Hematopoietic multipotent progenitor cell treated with erythropoietin and hydrocortisone succinate and interleukin-3 and kit ligand, for 6 days (in vitro differentiated cells): ENCODE measurements around the gene RAPH1.
"Not testable (repeated sequence)": the region's sequence is repeated elsewhere in the genome, so short reads cannot be mapped to it uniquely, and the experiment has no call there.

Experiments
- DNase-seq: peaks from one replicate; pipeline ENCODE4 v3.0.0-alpha.2; 2015

Gene RAPH1

DNA sequence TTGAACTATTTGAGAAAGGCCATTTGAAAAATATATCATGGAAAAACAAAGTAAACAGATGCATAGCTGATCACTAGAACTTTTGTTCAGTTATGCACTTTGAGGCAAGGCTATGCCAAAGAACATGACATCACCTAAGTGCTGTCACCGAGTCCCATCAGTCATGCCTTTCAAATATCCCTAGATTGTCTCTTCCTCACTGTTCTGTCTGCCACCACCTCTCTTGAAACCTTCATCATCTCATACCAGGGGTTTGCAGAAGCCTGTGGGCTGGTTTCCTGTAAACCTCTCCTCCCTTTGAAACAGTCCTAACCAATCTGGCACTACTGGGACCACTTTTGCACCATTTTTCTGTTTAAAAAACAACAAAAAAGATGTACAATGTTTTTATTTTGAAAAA lies 12.3 kb upstream of the RAPH1 start:
- DNase-seq = no peak

DNA sequence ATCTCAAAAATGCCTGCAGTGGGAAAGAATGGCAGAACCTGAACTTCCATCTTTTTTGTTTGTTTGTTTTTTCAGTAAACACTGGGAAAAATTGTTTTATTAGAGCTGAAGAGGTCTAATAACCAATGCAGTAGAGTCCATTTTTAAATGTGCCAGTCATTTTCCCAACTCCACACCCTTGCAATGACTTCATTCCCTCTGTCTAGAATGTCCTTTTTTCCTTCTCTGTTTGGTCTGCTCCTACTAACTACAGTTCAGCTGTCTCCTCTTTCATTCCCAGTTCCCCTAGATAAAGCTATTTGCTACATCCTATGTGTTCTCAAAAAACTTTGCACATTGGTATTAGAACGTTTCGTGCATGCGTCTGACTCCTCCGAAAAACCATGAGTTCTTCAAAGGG lies 9.3 kb upstream of the RAPH1 start:
- DNase-seq = no peak

DNA sequence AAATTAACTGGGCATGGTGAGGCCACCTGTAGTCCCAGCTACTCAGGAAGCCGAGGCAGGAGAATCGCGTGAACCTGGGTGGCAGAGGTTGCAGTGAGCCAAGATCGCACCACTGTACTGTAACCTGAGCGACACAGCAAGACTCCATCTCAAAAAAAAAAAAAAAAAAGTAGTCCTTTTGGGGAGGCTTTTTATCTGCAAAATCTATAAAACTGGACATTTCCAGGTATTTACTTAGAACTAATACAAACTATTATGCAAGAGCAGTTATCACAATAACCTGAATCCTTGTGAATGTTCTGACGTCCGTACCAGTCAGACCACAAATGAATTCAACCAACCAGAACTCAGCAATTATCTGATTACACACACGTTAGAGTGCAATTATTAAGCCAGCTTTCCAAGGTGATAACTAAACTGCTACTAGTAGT lies 8.8 kb upstream of the RAPH1 start:
- no peak for DNase-seq

DNA sequence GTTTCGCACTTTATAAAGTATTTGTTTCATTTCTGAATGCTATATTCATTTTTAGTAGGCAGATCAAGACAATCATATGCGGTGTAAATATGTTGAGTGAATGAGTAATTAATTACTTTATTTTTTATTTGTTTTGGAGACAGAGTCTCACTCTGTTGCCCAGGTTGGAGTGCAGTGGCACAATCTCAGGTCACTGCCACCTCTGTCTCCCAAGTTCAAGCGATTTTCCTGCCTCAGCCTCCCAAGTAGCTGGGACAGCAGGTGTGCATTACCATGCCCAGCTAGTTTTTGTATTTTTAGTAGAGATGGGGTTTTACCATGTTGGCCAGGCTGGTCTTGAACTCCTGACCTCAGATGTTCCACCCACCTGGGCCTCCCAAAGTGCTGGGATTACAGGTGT lies 5.5 kb upstream of the RAPH1 start:
- DNase-seq = not testable (repeated sequence)

DNA sequence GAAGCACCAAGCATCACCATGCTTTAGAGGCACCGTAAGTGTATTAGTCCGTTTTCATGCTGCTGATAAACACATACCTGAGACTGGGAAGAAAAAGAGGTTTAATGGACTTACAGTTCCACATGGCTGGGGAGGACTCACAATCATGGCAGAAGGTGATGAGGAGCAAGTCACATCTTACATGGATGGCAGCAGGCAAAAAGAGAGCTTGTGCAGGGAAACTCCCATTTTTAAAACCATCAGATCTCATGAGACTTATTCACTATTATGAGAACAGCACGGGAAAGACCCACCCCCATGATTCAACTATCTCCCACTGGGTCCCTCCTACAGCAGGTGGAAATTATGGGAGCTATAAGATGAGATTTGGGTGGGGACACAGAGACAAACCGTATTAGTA lies 3.1 kb upstream of the RAPH1 start:
- DNase-seq = not testable (repeated sequence)

DNA sequence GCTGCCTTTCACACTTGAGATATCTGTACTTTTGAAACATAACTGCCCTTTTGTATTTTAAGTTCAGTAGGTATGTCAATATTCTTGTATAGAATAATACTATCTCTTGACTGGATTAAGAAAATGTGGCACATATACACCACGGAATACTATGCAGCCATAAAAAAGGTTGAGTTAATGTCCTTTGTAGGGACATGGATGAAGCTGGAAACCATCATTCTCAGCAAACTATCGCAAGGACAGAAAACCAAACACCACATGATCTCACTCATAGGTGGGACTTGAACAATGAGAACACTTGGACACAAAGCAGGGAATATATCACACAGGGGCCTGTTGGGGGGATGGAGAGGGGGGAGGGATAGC lies 1.5 kb upstream of the RAPH1 start:
- not testable (repeated sequence) for DNase-seq

DNA sequence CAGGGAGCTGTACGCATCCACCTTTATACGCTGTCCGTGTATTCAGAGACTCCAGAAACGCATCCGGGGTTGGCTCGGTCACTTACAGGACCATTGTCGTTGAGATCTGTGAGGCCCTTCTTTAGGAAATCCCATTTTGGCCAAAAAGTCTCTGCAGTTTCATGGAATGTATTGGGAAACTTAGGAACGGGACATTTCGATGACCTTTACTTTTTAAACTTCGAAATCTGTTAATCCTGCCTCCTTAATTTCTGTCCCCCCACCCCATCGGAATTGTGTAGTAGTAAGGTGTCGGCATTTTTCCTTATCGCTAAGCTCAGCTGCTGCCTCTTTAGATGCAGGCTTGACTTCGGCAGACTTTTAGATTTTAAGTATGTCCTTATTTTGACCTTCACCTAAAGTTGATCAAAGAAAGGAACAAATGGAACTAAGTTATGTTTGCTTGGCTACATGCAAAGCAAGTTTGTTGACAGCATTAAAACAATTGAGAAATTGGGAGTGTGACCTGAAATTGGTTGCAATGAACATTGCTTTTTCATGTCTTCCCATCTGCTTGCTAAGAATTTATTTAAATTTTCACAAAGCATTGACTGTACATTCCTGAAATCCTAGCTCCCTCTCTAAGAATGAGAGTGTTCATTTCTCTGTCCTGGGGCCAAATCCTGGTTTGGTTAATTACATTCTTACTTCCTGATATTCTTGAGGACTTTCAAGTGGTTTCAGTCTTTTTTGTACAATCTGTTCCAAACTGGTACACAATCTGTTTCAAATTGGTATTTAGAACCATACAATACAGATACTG lies 884 bp upstream of the RAPH1 start:
- peak; percentile 25 for DNase-seq

DNA sequence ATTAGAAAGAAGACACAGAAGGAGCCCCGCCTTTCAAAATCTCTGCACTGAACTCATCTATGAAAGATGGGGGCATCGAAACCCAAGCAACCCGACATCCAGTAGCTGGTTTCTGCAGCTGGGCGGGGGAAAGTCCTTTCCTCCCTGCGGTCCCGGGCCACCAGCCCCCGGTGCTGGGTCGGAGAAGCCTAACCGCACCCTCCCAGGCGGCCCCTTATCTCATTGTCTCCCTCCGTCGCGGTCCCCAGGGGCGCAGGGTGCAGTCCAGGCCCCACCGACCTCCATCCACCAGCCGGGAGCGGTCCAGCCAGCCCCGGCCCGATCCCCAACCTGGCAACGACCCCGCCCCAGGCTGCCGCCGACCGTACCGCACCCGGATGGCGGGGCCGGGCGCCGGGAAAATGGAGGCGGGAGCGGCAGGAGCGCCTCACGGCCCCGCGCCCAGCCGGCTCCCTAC lies 452 bp downstream of the RAPH1 start:
- peak; percentile 35 for DNase-seq

DNA sequence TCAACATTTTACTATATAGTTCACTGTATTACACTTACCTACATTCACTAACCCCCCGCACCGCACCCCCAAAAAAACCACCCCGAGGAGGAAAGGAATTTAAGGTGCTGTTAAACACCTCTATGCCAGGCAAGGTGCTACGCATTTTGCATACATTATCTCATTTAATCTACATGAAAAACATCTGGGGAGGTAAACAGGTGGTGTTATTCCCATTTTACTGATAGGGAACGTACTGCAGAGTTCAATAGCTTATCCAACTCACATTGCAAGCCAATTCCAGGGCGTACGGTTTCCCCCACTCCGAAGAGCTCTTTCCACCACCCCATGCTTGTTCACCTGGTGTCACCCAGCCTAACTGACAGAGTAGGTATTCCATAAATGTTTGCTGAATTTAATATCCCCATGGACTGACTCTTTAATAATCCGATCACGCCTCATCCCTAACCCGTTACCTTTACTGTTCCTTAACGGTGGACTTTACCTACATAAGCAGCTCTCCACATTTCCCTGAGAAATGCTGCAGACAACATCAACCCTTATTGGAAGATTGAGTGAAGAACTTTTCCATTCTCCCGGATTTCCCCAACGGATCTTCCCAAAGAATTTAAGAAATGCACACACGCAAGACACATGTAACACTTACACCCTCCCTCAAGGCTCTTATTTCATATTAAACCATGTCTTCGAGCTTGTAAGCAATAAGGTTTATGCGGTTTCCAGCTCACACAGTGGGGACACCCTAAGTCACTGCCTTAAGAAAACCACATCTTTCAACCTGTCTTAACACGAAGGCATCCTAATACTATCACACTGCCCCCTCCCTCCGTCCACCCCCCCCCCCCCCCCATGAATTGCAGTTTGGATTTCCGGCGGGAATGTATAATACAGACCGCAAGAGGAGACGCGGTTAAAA lies 1.2 kb downstream of the RAPH1 start:
- DNase-seq = peak; percentile 24

DNA sequence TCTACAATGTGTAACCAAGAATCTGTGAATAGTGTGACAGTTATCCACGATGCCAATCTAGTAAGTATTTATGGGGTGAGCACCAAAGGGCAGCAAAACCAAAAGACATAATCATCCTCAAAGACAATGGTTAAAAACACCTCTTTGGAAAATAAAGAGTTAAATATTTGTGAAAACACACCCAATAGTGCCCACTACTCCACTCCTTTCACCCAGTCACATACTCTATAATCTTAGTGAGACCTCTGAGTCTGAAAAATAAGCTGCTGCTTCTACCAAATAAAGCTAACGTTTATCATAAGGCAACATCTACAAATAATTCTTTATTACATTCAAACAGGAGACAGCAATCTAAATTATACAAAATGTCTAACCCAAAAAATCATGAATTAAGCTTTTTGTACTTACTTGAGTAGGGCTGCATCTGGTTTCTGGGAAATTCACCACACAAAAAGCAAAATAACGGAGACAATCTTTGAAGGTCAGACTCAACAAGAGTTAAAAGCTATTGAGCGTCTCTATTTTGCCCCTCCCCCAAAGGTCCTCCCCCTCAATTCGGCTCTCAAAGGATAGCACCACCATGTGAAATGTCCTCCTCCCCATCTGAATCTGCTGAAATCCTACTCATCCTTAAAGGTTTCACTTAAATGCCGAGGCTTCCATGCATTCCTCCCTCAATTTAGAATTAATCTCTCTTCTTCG lies 2.0 kb downstream of the RAPH1 start:
- DNase-seq = no peak

DNA sequence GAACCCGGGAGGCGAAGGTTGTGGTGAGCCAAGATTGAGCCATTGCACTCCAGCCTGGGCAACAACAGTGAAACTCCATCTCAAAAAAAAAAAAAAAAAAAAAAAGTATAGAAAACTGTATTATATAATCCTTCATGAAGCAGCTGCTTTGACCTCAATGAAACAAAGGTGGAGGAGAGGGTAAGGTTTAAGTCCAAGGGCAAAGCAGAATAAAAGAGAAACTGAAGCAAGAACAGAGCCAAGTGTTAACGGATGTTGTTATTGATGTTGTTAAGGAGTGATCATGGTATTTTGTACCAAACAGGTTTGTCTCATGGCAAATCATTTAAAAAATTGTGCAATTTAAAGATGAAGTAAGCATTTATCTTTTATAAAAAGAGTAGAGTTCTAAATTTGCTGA lies 7.4 kb downstream of the RAPH1 start:
- DNase-seq = no peak

DNA sequence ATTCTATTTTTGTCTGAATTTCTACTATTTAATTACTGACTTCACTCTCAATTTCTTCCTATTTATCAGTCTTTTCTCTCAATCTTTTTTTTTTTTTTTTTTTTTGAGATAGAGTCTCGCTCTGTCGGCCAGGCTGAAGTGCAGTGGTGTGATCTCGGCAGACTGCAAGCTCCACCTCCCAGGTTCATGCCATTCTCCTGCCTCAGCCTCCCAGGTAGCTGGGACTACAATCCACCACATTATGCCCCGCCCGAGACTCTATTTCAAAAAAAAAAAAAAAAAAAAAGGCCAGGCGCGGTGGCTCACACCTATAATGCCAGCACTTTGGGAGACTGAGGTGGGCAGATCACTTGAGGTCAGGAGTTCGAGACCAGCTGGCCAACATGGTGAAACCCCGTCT lies 21.8 kb downstream of the RAPH1 start:
- DNase-seq = not testable (repeated sequence)

DNA sequence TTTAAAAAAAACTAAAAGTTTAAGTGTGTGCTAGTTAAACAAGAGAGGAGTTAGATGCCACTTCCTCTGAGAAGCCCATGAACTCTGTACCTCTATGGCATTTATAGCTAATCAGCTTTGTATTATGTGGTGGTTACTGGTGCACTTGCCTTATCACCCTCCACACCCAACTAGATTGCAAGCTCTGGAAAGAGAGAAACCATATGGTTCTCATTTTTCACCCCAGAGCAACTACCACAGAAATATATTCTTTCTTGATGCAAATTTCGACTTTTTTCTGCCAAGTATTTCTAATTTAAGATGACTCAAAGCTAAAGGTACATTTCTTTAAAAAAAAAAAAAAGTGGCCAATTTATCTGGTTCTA lies 24.2 kb downstream of the RAPH1 start:
- DNase-seq = peak; percentile 72

DNA sequence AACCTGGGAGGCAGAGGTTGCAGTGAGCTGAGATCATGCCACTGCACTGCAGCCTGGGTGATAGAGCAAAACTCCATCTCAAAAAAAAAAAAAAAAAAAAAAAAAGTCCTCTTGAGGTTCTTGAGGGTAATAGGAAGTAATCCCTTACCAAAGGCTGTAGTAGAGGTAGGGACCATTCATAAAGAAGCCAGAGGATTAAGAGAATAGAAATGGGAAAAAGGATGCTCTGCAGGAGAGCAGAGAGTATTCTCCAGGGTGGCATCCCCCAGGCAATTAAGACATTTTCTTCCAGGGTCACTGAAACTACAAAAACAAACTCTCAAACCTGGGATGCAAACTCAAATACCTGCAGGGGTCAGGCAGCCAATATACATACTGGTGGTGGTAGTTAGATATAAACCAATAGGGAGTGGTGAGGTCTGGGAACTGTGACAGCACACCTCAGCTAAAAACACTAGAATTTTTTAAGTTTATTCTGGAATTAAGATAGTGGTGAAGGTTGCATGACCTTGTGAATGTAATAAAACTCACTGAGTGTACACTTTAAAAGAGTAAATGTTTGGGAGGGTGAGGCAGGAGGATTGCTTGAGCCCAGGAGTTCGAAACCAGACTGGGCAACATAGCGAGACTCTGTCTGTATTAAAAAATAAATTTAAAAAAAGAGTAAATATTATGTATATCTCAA lies 24.7 kb downstream of the RAPH1 start:
- DNase-seq = no peak

DNA sequence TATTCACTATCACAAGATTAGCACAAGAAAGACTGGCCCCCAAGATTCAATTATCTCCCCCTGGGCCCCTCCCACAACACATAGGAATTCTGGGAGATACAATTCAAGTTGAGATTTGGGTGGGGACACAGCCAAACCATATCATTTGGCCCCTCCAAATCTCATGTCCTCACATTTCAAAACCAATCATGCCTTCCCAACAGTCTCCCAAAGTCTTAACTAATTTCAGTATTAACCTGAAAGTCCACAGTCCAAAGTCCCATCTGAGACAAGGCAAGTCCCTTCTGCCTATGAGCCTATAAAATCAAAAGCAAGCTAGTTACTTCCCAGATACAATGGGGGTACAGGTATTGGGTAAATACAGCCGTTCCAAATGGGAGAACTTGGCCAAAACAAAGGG lies 31.6 kb downstream of the RAPH1 start:
- not testable (repeated sequence) for DNase-seq

DNA sequence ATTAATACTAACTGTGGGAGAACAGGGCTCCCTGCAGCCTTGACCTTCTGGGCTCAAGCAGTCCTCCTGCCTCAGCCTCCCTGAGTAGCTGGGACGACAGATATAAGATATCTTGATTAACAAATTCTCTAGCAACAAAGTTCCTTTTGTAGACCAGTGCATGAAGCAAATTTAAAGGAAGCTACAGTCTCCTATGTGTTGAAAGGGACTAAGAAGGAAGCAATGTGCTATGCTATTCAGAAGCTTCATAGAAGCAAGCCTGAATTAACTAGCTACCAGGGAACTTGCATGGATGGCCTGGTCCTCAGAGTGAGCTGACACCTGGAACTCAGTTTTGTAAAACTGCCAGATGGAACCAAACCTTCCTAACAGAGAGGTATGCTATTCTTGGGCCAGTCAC lies 33.2 kb downstream of the RAPH1 start:
- no peak for DNase-seq

DNA sequence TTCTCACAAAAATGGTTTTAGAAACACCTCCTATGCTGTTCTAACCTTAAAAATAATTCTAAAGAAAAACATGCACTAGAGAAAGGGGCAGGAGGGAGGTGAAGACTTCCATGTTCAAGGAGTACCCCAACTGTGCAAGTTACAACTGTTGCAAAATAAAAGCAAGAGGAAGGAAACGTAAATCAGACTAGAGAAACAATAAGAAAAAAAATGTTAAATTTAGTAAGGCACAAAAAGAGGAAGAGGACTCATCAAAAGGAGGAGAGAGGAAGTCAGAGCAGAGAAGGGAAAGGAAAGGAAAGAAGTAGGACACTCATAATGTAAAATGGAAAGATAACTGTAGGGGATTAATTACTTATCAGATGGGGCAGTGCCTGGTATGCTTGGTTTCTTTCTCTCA lies 34.1 kb downstream of the RAPH1 start:
- DNase-seq = peak; percentile 9

DNA sequence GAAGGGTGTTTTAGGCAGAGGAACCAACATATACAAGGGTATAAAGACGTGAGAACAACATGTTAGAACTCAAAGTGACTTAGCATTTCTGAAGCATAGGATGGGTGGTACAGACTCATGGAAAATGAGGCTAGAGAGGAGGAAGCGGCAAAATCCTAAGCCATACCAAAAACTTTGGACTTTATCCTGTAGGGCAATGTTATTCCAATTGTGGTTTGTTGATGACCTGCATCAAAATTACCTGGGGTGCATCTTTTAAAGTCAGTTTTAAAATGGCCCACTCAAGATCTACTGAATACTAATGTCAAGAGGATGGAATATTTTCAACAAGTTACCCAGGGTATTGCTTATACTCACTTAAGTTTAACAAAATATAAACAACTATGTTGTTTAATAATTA lies 34.8 kb downstream of the RAPH1 start:
- DNase-seq = no peak

DNA sequence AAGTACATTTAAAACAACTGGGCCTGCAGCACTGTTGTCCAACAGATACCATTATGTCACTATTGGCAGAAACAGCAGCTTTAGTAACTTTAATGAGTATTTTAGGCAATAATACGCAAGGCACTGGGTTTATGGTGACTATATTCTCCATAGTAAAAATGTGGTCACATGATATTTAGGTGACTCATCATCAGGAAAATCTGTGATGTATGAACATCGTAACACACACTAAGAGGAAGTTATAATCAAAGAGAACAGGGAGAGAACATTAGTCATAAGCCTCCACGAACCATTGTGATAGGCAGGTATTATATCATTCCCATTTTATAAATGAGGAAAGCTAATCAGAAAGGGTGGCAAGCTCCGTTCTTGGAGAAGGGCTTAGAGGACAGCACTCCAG lies 36.9 kb downstream of the RAPH1 start:
- peak; percentile 9 for DNase-seq

DNA sequence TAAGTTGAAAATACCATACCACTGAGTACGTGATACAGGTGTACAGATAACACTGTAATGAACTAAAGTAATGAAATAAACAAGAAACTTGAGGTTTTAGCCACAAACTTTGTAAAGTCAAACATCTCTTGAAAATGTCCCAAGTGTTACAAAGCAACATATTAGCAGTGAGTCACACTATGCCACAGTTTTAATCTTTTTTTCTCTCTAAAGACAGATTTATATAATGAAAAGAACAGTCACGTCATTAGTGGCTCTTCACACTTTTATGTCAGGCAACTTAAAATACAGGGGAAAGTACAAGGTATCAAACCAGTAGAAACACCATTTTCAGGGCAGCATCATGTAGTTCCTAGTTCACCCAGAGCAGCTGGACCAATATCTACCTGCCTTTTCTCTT lies 42.1 kb downstream of the RAPH1 start:
- DNase-seq = no peak

DNA sequence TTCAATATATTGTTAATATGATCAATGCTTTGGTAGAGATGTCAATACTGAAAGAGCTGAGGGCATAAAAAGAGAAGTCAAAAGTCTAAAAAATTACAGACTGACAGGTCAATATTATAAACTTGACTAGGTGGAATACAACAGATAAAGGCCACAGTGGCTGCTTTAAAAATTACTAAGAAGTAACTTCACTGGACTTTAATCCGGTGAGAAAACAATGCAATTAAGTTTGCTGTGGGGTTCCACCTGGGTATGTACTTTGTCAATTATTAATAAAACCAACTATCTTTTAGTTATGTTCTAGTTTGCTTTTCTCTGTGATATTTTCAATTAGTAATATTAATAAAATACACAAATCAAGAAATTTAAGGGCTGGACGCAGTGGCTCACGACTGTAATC lies 44.7 kb downstream of the RAPH1 start:
- no peak for DNase-seq

DNA sequence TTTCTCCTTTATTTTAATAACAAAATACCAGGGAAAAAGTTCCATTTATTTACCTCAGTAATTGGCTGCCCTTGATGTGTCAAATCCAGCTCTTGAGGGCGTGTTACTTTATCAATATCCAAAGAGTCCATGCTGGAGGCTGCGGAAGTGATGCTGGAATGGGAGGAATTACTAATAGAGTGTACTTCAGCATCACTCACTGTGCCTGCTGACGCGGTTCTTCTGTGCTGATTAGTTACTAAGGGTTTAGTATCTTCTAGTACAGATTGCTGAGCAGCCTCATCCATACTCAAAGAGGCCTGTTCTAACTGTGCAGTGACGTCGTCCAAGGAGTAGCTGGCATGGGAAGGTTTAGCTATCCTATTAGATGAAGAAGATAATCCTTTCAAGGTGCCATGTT lies 45.6 kb downstream of the RAPH1 start:
- no peak for DNase-seq
